Lower leg skin (tissue), 4 donors: Measurements from ENCODE around the gene SHISA8. TPM values are rescaled to one million over a fixed set of nuclear protein-coding genes. Genes with fewer than 3 reads are reported as not detected.

ENCODE experiments used
- DNase-seq, 2 donors: peaks; one replicate each; pipeline ENCODE4 v3.0.0-alpha.2; 2019; ENCODE audit warnings: low spot score in 2 of 2
- H3K4me3 ChIP-seq: fragments of 200-600 bp; sonication (generic); 2 replicates; pipeline ENCODE4 v1.5.1; 2017; ENCODE audit warnings: mild to moderate bottlenecking, low read depth; ENCODE audit not compliant: poor library complexity, severe bottlenecking
- POLR2A ChIP-seq, 2 donors: fragments of 450-650 bp; IDR thresholded peaks; one replicate each; pipeline ENCODE4 v1.6.1; 2016 to 2017; ENCODE audit warnings: antibody characterized with exemption in 2 of 2, mild to moderate bottlenecking in 1 of 2, moderate library complexity in 1 of 2
- WGBS, 2 donors: methylation state at CpG; one replicate each; pipeline ENCODE4 v1.1.5; 2018; 5-methylcytosine and 5-hydroxymethylcytosine counted together
- intact Hi-C: fragments of 100-400 bp; cut with DNase I; formaldehyde crosslinking; loops from one replicate; pipeline ENCODE4 v1.15.0; 2023; ENCODE audit warnings: low total_unique reads
- total RNA-seq, 4 donors: library from RNA; depleted of rRNA; stranded (reverse); fragments of >200 nt; gene quantifications; one replicate each; pipeline ENCODE4 v1.1.0, GENCODE V29; 2016
- TF ChIP-seq, protein P1 (sequence below), 3 donors: fragments of 450-650 bp; IDR thresholded peaks; one replicate each; pipeline ENCODE4 v1.5.1; 2016; ENCODE audit warnings: antibody characterized with exemption in 3 of 3, mild to moderate bottlenecking in 3 of 3, moderate library complexity in 2 of 3

SHISA8 gene
- total RNA-seq, 4 donors from 2014 or later, result 0.46 to 2.0 (median 1.0) TPM

- TF ChIP-seq, protein P1, sequence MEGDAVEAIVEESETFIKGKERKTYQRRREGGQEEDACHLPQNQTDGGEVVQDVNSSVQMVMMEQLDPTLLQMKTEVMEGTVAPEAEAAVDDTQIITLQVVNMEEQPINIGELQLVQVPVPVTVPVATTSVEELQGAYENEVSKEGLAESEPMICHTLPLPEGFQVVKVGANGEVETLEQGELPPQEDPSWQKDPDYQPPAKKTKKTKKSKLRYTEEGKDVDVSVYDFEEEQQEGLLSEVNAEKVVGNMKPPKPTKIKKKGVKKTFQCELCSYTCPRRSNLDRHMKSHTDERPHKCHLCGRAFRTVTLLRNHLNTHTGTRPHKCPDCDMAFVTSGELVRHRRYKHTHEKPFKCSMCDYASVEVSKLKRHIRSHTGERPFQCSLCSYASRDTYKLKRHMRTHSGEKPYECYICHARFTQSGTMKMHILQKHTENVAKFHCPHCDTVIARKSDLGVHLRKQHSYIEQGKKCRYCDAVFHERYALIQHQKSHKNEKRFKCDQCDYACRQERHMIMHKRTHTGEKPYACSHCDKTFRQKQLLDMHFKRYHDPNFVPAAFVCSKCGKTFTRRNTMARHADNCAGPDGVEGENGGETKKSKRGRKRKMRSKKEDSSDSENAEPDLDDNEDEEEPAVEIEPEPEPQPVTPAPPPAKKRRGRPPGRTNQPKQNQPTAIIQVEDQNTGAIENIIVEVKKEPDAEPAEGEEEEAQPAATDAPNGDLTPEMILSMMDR (IDR thresholded peaks at IDR 0.05), result no peak
- DNase-seq, result no peak
- WGBS, 2 donors, result 80 to 89% methylated on average over 4 of the region's 4 CpGs
- no peak overlapping the region for H3K4me3 ChIP-seq
- intact Hi-C loops, result no loop called here
Observed at GRCh38 chr22:41888627-41889200, 26.2 kb downstream of the SHISA8 start.

GRCh38 chr22:41885516-41885915 is 29.4 kb downstream of the SHISA8 start:
- WGBS, 2 donors, result 91 to 95% methylated on average over 6 of the region's 6 CpGs
- no peak overlapping the region for H3K4me3 ChIP-seq
- no peak for DNase-seq
- intact Hi-C loops, result no loop called here
- no peak for TF ChIP-seq POLR2A (IDR thresholded peaks at IDR 0.05)
- TF ChIP-seq, protein P1 (IDR thresholded peaks at IDR 0.05), result no peak

- intact Hi-C loops, result no loop called here
- H3K4me3 ChIP-seq, result no peak overlapping the region
- TF ChIP-seq, protein P1 (IDR thresholded peaks at IDR 0.05), result no peak
- TF ChIP-seq POLR2A (IDR thresholded peaks at IDR 0.05), result no peak
- 92 to 93% methylated on average over 2 of the region's 2 CpGs for WGBS, 2 donors
- no peak for DNase-seq
Observed at GRCh38 chr22:41885116-41885515, 29.8 kb downstream of the SHISA8 start.

GRCh38 chr22:41883400-41883799 is 31.5 kb downstream of the SHISA8 start:
- 88 to 100% methylated on average over 2 of the region's 2 CpGs for WGBS, 2 donors
- intact Hi-C loops, result no loop called here
- DNase-seq, result no peak
- H3K4me3 ChIP-seq, result no peak overlapping the region
- TF ChIP-seq, protein P1 (IDR thresholded peaks at IDR 0.05), result no peak
- TF ChIP-seq POLR2A (IDR thresholded peaks at IDR 0.05), result no peak

GRCh38 chr22:41880653-41881052 is 34.2 kb downstream of the SHISA8 start:
- 96 to 97% methylated on average over 16 of the region's 16 CpGs for WGBS, 2 donors
- no peak for TF ChIP-seq POLR2A (IDR thresholded peaks at IDR 0.05)
- no peak overlapping the region for H3K4me3 ChIP-seq
- no peak for DNase-seq
- intact Hi-C loops, result no loop called here

DNA sequence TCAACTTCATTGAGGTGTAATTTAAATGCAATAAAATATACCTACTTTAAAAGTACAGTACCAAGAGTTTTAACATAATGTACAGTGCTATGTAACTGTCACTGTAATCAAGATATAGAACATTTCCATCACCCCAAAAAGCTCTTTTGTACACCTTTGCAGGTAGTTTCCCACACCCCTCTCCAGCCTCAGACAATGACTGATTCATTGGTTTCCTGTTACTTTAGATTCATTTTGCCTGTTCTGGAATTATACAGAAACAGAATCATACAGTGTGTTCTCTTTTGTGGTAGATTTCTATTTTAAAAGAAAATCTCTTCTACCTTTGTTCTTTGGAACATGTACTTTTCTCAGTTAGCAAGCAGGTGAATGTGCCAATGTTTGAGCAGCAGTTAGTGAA is 38.2 kb downstream of the SHISA8 start:
- H3K4me3 ChIP-seq, result no peak overlapping the region
- no peak for TF ChIP-seq POLR2A (IDR thresholded peaks at IDR 0.05)
- intact Hi-C loops, result no loop called here
- DNase-seq, result no peak

- 90 to 91% methylated on average over 3 of the region's 3 CpGs for WGBS, 2 donors
- intact Hi-C loops, result no loop called here
- no peak for DNase-seq
- TF ChIP-seq, protein P1 (IDR thresholded peaks at IDR 0.05), result no peak
- TF ChIP-seq POLR2A (IDR thresholded peaks at IDR 0.05), result no peak
- H3K4me3 ChIP-seq, result no peak overlapping the region
Observed at GRCh38 chr22:41876275-41876674, 38.6 kb downstream of the SHISA8 start.
